GM12878 (cell line): ENCODE data around the gene TRAF7. TPM values are rescaled to one million over a fixed set of nuclear protein-coding genes. Genes with fewer than 3 reads are reported as not detected.

ENCODE experiments used
- ATAC-seq: fragments of 200-7000 bp; cut with Tn5 transposase; 3 replicates; pipeline ENCODE4 v1.9.1; 2020; ENCODE audit warnings: mild to moderate bottlenecking, moderate library complexity
- BruUV-seq: library from RNA; stranded (reverse); fragments of 400-500 nt; replicated peaks from 2 replicates; lab custom pipeline; 2021; lab: Mats Ljungman, UMichigan
- CTCF ChIA-PET: fragments of 300-600 bp; sonication (Branson Sonifier 250); formaldehyde crosslinking; extraction: SDS; loops from one replicate; lab custom pipeline; 2021; ENCODE audit warnings: inconsistent platforms; lab: Yijun Ruan, JAX
- POLR2A ChIA-PET: fragments of 350-600 bp; formaldehyde crosslinking; extraction: SDS; loops from one replicate; lab custom pipeline; 2021; ENCODE audit warnings: inconsistent platforms; lab: Charles Lee
- RAD21 ChIA-PET: fragments of 300-600 bp; sonication (Branson Sonifier 250); formaldehyde crosslinking; loops from one replicate; lab custom pipeline; 2023; ENCODE audit warnings: antibody characterized with exemption; ENCODE audit not compliant: unreplicated experiment; lab: Charles Lee
- SMC1A ChIA-PET: fragments of 300-600 bp; sonication (Branson Sonifier 250); formaldehyde crosslinking; loops from one replicate; lab custom pipeline; 2023; ENCODE audit not compliant: unreplicated experiment, uncharacterized antibody; lab: Charles Lee
- DNase-seq: peaks from one replicate; pipeline ENCODE4 v3.0.0-alpha.2; 2011; ENCODE audit warnings: low read depth, low spot score
- FAIRE-seq: peaks from 3 replicates; lab custom pipeline; 2011; peaks lifted over from hg19 to GRCh38; lab: Jason Lieb, UNC
- H2AFZ ChIP-seq: 2 replicates; pipeline ENCODE4 v1.6.0; 2011; ENCODE audit warnings: low read depth, low read length, control low read depth; ENCODE audit not compliant: control insufficient read depth
- H3K27ac ChIP-seq: 2 replicates; pipeline ENCODE4 v1.5.1; 2011; ENCODE audit warnings: control low read depth; ENCODE audit not compliant: control insufficient read depth, insufficient read depth
- H3K27me3 ChIP-seq, 2 experiments: replicated peaks in 1 of 2; 2 replicates each; pipeline versions ENCODE4 v1.6.0 to v1.6.1; 2011; ENCODE audit warnings: low read length in 1 of 2; ENCODE audit not compliant: control insufficient read depth in 2 of 2, insufficient read depth in 2 of 2
- H3K36me3 ChIP-seq, 2 experiments: 2 replicates each; pipeline ENCODE4 v1.5.1; 2011; ENCODE audit warnings: low read length in 1 of 2; ENCODE audit not compliant: control insufficient read depth in 2 of 2, insufficient read depth in 2 of 2
- H3K4me1 ChIP-seq: 2 replicates; pipeline ENCODE4 v1.6.1; 2011; ENCODE audit warnings: mild to moderate bottlenecking, low read length, moderate library complexity, mixed read lengths; ENCODE audit not compliant: control insufficient read depth, insufficient read depth
- H3K4me2 ChIP-seq: 2 replicates; pipeline ENCODE4 v1.6.0; 2011; ENCODE audit warnings: control low read depth; ENCODE audit not compliant: control insufficient read depth, insufficient read depth
- H3K4me3 ChIP-seq: fragments of 200-600 bp; sonication (generic); 2 replicates; pipeline ENCODE4 v1.5.1; 2016
- H3K79me2 ChIP-seq: 2 replicates; pipeline ENCODE4 v1.6.0; 2011; ENCODE audit warnings: low read length; ENCODE audit not compliant: control insufficient read depth, insufficient read depth
- H3K9ac ChIP-seq: 2 replicates; pipeline ENCODE4 v1.8.0; 2011; ENCODE audit warnings: low read length, control low read depth, mixed read lengths; ENCODE audit not compliant: control insufficient read depth, insufficient read depth
- H3K9me3 ChIP-seq: replicated peaks from 3 replicates; pipeline ENCODE4 v1.5.1; 2011; ENCODE audit warnings: mild to moderate bottlenecking, low read length; ENCODE audit not compliant: control insufficient read depth, insufficient read depth
- H4K20me1 ChIP-seq: 2 replicates; pipeline ENCODE4 v1.6.0; 2011; ENCODE audit not compliant: control insufficient read depth, insufficient read depth
- BACH1 ChIP-seq: fragments of 450-650 bp; IDR thresholded peaks from 2 replicates; pipeline ENCODE4 v1.6.1; 2017; ENCODE audit warnings: mild to moderate bottlenecking, borderline replicate concordance
- ELK1 ChIP-seq: IDR thresholded peaks from 2 replicates; pipeline ENCODE4 v1.6.1; 2012; ENCODE audit warnings: low read depth, low read length, improper control_type of control experiment
- ESRRA ChIP-seq: IDR thresholded peaks from 2 replicates; pipeline ENCODE4 v1.6.1; 2012; ENCODE audit warnings: mild to moderate bottlenecking, low read length, improper control_type of control experiment
- GABPA ChIP-seq: IDR thresholded peaks from 2 replicates; pipeline ENCODE4 v1.6.1; 2014; ENCODE audit warnings: antibody characterized with exemption, low read depth, mild to moderate bottlenecking, inconsistent platforms
- GATAD2B ChIP-seq: fragments of 450-650 bp; conservative IDR thresholded peaks from 2 replicates; pipeline ENCODE4 v1.6.1; 2017; ENCODE audit warnings: low read depth, mild to moderate bottlenecking, moderate library complexity
- HCFC1 ChIP-seq: fragments of 150-350 bp; IDR thresholded peaks from 2 replicates; pipeline ENCODE4 v1.6.1; 2014; ENCODE audit warnings: low read length
- IKZF1 ChIP-seq: fragments of 450-650 bp; conservative IDR thresholded peaks from 2 replicates; pipeline ENCODE4 v1.6.1; 2017; ENCODE audit warnings: antibody characterized with exemption, mild to moderate bottlenecking
- IRF4 ChIP-seq: IDR thresholded peaks from 2 replicates; pipeline ENCODE4 v1.6.1; 2011; ENCODE audit warnings: low read depth, low read length
- MEF2A ChIP-seq: IDR thresholded peaks from 2 replicates; pipeline ENCODE4 v1.6.1; 2011; ENCODE audit warnings: low read depth, mild to moderate bottlenecking, low read length, moderate library complexity; ENCODE audit not compliant: insufficient read depth
- MEF2B ChIP-seq: fragments of 450-650 bp; IDR thresholded peaks from 2 replicates; pipeline ENCODE4 v1.6.1; 2018; ENCODE audit warnings: mild to moderate bottlenecking, moderate library complexity; ENCODE audit not compliant: partially characterized antibody, poor library complexity, severe bottlenecking
- MXI1 ChIP-seq: fragments of 150-350 bp; IDR thresholded peaks from 2 replicates; pipeline ENCODE4 v1.6.1; 2011; ENCODE audit warnings: low read depth, mild to moderate bottlenecking, inconsistent platforms, low read length, improper control_type of control experiment
- PKNOX1 ChIP-seq: fragments of 450-650 bp; IDR thresholded peaks from 2 replicates; pipeline ENCODE4 v1.6.1; 2016; ENCODE audit warnings: mild to moderate bottlenecking
- SUPT20H ChIP-seq: IDR thresholded peaks from 2 replicates; pipeline ENCODE4 v1.6.1; 2011; ENCODE audit warnings: low read depth, mild to moderate bottlenecking, low read length, moderate library complexity, borderline replicate concordance; ENCODE audit not compliant: control insufficient read depth
- TARDBP ChIP-seq: IDR thresholded peaks from 2 replicates; pipeline ENCODE4 v1.6.1; 2016; ENCODE audit warnings: borderline replicate concordance
- YY1 ChIP-seq: IDR thresholded peaks from 2 replicates; pipeline ENCODE4 v1.6.1; 2011; ENCODE audit warnings: low read depth, mild to moderate bottlenecking, low read length
- ZNF207 ChIP-seq: fragments of 450-650 bp; IDR thresholded peaks from 2 replicates; pipeline ENCODE4 v1.6.1; 2014; ENCODE audit warnings: antibody characterized with exemption, mild to moderate bottlenecking, borderline replicate concordance
- ZNF687 ChIP-seq: fragments of 450-650 bp; IDR thresholded peaks from 2 replicates; pipeline ENCODE4 v1.6.1; 2017; ENCODE audit warnings: mild to moderate bottlenecking, moderate library complexity
- WGBS: methylation state at CpG from one replicate; pipeline ENCODE4 v1.1.6; 2016; ENCODE audit warnings: low lambda C conversion rate; ENCODE audit not compliant: insufficient replicate concordance, insufficient coverage; ENCODE audit errors: missing lambda C conversion rate; 5-methylcytosine and 5-hydroxymethylcytosine counted together
- in situ Hi-C: fragments of 300-500 bp; cut with MboI; formaldehyde crosslinking; loops from 9 replicates; pipeline ENCODE4 v1.14.3; 2018; ENCODE audit warnings: mixed read lengths
- intact Hi-C: fragments of 100-400 bp; cut with micrococcal nuclease; formaldehyde crosslinking; loops from one replicate; pipeline ENCODE4 v1.14.2; 2022; ENCODE audit not compliant: unreplicated experiment
- polyA plus RNA-seq, 11 experiments: library from polyadenylated mRNA; depleted of rRNA in 4 of 11; unstranded in 6 of 11; stranded (reverse) in 5 of 11; fragments of >200 nt; fragmentation: Nextera tagmentation in 4 of 11; fragmentation: Illumina TruSeq in 1 of 11; extraction: Ambion mirVana in 4 of 11; extraction: Trizol in 1 of 11; gene quantifications; 1 replicate in 1 of 11; 2 replicates in 10 of 11; pipeline versions ENCODE4 v1.2.1 to v1.2.3, GENCODE V29; 2011 to 2016; ENCODE audit warnings: inconsistent platforms in 2 of 11, missing spikeins in 2 of 11, low read depth in 1 of 11
- total RNA-seq, 4 experiments: library from RNA; depleted of rRNA in 3 of 4; stranded (reverse); fragments of >200 nt in 3 of 4; fragmentation: Illumina TruSeq in 1 of 4; extraction: Trizol in 1 of 4; gene quantifications; 2 replicates each; pipeline versions ENCODE4 v1.2.1 to v1.2.3, GENCODE V29; 2013 to 2021

Gene TRAF7
- total and polyA plus RNA-seq, 10 of the 15 experiments (the other 5 are each of a cell fraction or from before 2014, with no cell fraction given) = 0.61 to 87.0 (median 30.0) TPM

- H3K4me2 ChIP-seq = peak overlapping the region; percentile 86
- H3K36me3 ChIP-seq = peaks cover 0 to 19% of the 10 kb centered on the region in 2 experiments; a peak in 2 of 4 replicates
- SMC1A ChIA-PET = interaction anchor here (1.2 kb wide), 1 partner anchor 125 kb away, joined by 3 read pairs; no protein-coding TSS in a partner anchor
- WGBS = under 1% methylated on average over 49 of the region's 62 CpGs
- no peaks in the 10 kb centered on the region for H3K9me3 ChIP-seq
- POLR2A ChIA-PET = interaction anchor here (0.6 to 0.7 kb wide), 2 partner anchors 28 to 209 kb away, joined by 3 read pairs; no protein-coding TSS in a partner anchor
- H3K4me1 ChIP-seq = peaks cover 37% of the 10 kb centered on the region
- RAD21 ChIA-PET = no interaction called here
- intact Hi-C loops (no loop called here), in situ Hi-C loops (loop anchor here (10.0 kb wide), 2 partner anchors 64 to 284 kb away; no protein-coding TSS in a partner anchor)
- H3K27me3 ChIP-seq = no peaks in the 10 kb centered on the region
- H3K9ac ChIP-seq = peak overlapping the region; percentile 8; the same call in 1 of the 2 replicates
- peaks cover 18% of the 10 kb centered on the region for H3K79me2 ChIP-seq
- peak overlapping the region; percentile 10; the same call in 1 of the 2 replicates for H2AFZ ChIP-seq
- peak overlapping the region; percentile 55; the same call in 1 of the 2 replicates for H3K4me3 ChIP-seq
- DNase-seq (no peak), FAIRE-seq (no peak), ATAC-seq (peak; percentile 4; the same call in 2 of the 3 replicates)
- no peak overlapping the region for H3K27ac ChIP-seq
- no TSS peak for BruUV-seq
- peaks cover 9% of the 10 kb centered on the region; the same call in 1 of the 2 replicates for H4K20me1 ChIP-seq
- CTCF ChIA-PET = interaction anchor here (1.4 to 2.3 kb wide), 2 partner anchors 126 to 145 kb away, joined by 4 to 7 read pairs; no protein-coding TSS in a partner anchor
- TF ChIP-seq ZNF687 = peak; percentile 45; the same call in 1 of the 2 replicates
- TF ChIP-seq MEF2B = no peak
- TF ChIP-seq GATAD2B = no peak
- TF ChIP-seq SUPT20H = no peak
- peak; percentile 47; the same call in 1 of the 2 replicates for TF ChIP-seq IKZF1
- no peak for TF ChIP-seq GABPA
- no peak for TF ChIP-seq TARDBP
- TF ChIP-seq MXI1 = no peak
- TF ChIP-seq BACH1 = no peak
- TF ChIP-seq HCFC1 = no peak
- no peak for TF ChIP-seq YY1
- no peak for TF ChIP-seq ESRRA
- no peak for TF ChIP-seq MEF2A
- TF ChIP-seq IRF4 = no peak
- no peak for TF ChIP-seq ZNF207
- no peak for TF ChIP-seq ELK1
- no peak for TF ChIP-seq PKNOX1
These were observed 6.6 kb upstream of the TRAF7 start for GRCh38 chr16:2148714-2149629.
